Kidney glomerular epithelial cell (primary cell): ENCODE data around the gene PDCD6IP.
"Not testable (repeated sequence)": the region's sequence is repeated elsewhere in the genome, so short reads cannot be mapped to it uniquely, and the experiment has no call there.

Experiments used
- DNase-seq: peaks from one replicate; lab custom pipeline; 2025; lab: John Stamatoyannopoulos, UW

PDCD6IP gene

GRCh38 chr3:33855884-33856546 lies 57.6 kb downstream of the PDCD6IP start:
- no peak for DNase-seq

- DNase-seq, result not testable (repeated sequence)
Measured at GRCh38 chr3:33857701-33858100, 59.3 kb downstream of the PDCD6IP start.

GRCh38 chr3:33858131-33858530 lies 59.7 kb downstream of the PDCD6IP start:
- DNase-seq, result no peak

GRCh38 chr3:33860373-33861050 lies 62.1 kb downstream of the PDCD6IP start:
- no peak for DNase-seq

GRCh38 chr3:33865133-33865532 lies 66.7 kb downstream of the PDCD6IP start:
- no peak for DNase-seq

GRCh38 chr3:33868309-33868708 lies 69.9 kb downstream of the PDCD6IP start:
- DNase-seq, result no peak

- DNase-seq, result no peak
Measured at GRCh38 chr3:33869977-33870376, 71.5 kb downstream of the PDCD6IP start.

GRCh38 chr3:33874815-33875214 lies 76.4 kb downstream of the PDCD6IP start:
- no peak for DNase-seq

GRCh38 chr3:33875680-33876079 lies 77.2 kb downstream of the PDCD6IP start:
- no peak for DNase-seq

- no peak for DNase-seq
Measured at GRCh38 chr3:33877187-33877586, 78.8 kb downstream of the PDCD6IP start.

GRCh38 chr3:33879540-33879939 lies 81.1 kb downstream of the PDCD6IP start:
- DNase-seq, result no peak

- no peak for DNase-seq
Measured at GRCh38 chr3:33881156-33882064, 83.0 kb downstream of the PDCD6IP start.

- DNase-seq, result no peak
Measured at GRCh38 chr3:33882296-33882695, 83.9 kb downstream of the PDCD6IP start.

GRCh38 chr3:33883538-33883950 lies 85.1 kb downstream of the PDCD6IP start:
- peak; percentile 69 for DNase-seq

GRCh38 chr3:33883951-33884561 lies 85.6 kb downstream of the PDCD6IP start:
- DNase-seq, result no peak

GRCh38 chr3:33884701-33885100 lies 86.3 kb downstream of the PDCD6IP start:
- no peak for DNase-seq

GRCh38 chr3:33885496-33885895 lies 87.1 kb downstream of the PDCD6IP start:
- no peak for DNase-seq

- DNase-seq, result no peak
Measured at GRCh38 chr3:33886015-33886414, 87.6 kb downstream of the PDCD6IP start.

- no peak for DNase-seq
Measured at GRCh38 chr3:33887478-33887877, 89.0 kb downstream of the PDCD6IP start.

- no peak for DNase-seq
Measured at GRCh38 chr3:33889394-33890039, 91.1 kb downstream of the PDCD6IP start.

GRCh38 chr3:33892655-33893054 lies 94.2 kb downstream of the PDCD6IP start:
- DNase-seq, result no peak

GRCh38 chr3:33895658-33896057 lies 97.2 kb downstream of the PDCD6IP start:
- no peak for DNase-seq
